ENCODE data around the gene SEC16A.
"Not testable (repeated sequence)": the region's sequence is repeated elsewhere in the genome, so short reads cannot be mapped to it uniquely, and the experiment has no call there.

The SEC16A gene

GRCh38 chr9:136432591-136432990 lies 50.2 kb downstream of the SEC16A start:
- no peak for TF ChIP-seq CTCF (IDR thresholded peaks at IDR 0.05; ENCODE audit: control insufficient read depth, extremely low read depth, insufficient read depth)
- H3K4me3 ChIP-seq (ENCODE audit: low read depth, low read length) = no peak overlapping the region
- DNase-seq (ENCODE audit: low read depth) = no peak

GRCh38 chr9:136431782-136432350 lies 51.0 kb downstream of the SEC16A start:
- DNase-seq (ENCODE audit: low read depth) = no peak

GRCh38 chr9:136430588-136431234 lies 52.1 kb downstream of the SEC16A start:
- TF ChIP-seq CTCF (IDR thresholded peaks at IDR 0.05; ENCODE audit: control insufficient read depth, extremely low read depth, insufficient read depth) = no peak
- no peak for DNase-seq (ENCODE audit: low read depth)
- no peak overlapping the region for H3K4me3 ChIP-seq (ENCODE audit: low read depth, low read length)

More at GRCh38 chr9:136431782-136432350, 51.0 kb downstream of the SEC16A start:
- TF ChIP-seq CTCF (IDR thresholded peaks at IDR 0.05; ENCODE audit: control insufficient read depth, extremely low read depth, insufficient read depth) = no peak
- no peak overlapping the region for H3K4me3 ChIP-seq (ENCODE audit: low read depth, low read length)

- no peak for TF ChIP-seq CTCF (IDR thresholded peaks at IDR 0.05; ENCODE audit: control insufficient read depth, extremely low read depth, insufficient read depth)
- no peak for DNase-seq (ENCODE audit: low read depth)
- H3K4me3 ChIP-seq (ENCODE audit: low read depth, low read length) = no peak overlapping the region
Measured at GRCh38 chr9:136429683-136430491, 53.0 kb downstream of the SEC16A start.

GRCh38 chr9:136429075-136429628 lies 53.7 kb downstream of the SEC16A start:
- no peak overlapping the region for H3K4me3 ChIP-seq (ENCODE audit: low read depth, low read length)
- DNase-seq (ENCODE audit: low read depth) = no peak
- TF ChIP-seq CTCF (IDR thresholded peaks at IDR 0.05; ENCODE audit: control insufficient read depth, extremely low read depth, insufficient read depth) = no peak

GRCh38 chr9:136426787-136427186 lies 56.1 kb downstream of the SEC16A start:
- no peak overlapping the region for H3K4me3 ChIP-seq (ENCODE audit: low read depth, low read length)
- no peak for DNase-seq (ENCODE audit: low read depth)
- TF ChIP-seq CTCF (IDR thresholded peaks at IDR 0.05; ENCODE audit: control insufficient read depth, extremely low read depth, insufficient read depth) = no peak

GRCh38 chr9:136425367-136425766 lies 57.5 kb downstream of the SEC16A start:
- not testable (repeated sequence) for DNase-seq (ENCODE audit: low read depth); H3K4me3 ChIP-seq (ENCODE audit: low read depth, low read length)

Data from LNCaP clone FGC (cell line).